NCI-H524 (cell line): ENCODE results near the gene CHID1.
A peak's percentile ranks its signal among the peaks of the same experiment; 100 is the strongest.

Experiments
- DNase-seq, 2 experiments: peaks; one replicate each; lab custom pipeline; 2025; lab: John Stamatoyannopoulos, UW

CHID1 gene

GRCh38 chr11:910589-911030, at the start of gene CHID1:
TSS of gene CHID1 (minus strand) at chr11:910810. CDS start at chr11:904816, 5,994 bp downstream.
- peak; percentile 43 to 72 for DNase-seq

GRCh38 chr11:959608-960007, 49.0 kb upstream of the CHID1 start:
- no peak for DNase-seq

- DNase-seq, result no peak
These were observed 48.4 kb upstream of the CHID1 start for GRCh38 chr11:959027-959426.

GRCh38 chr11:958101-958500, 47.5 kb upstream of the CHID1 start:
- no peak for DNase-seq

- DNase-seq, result no peak
These were observed 46.8 kb upstream of the CHID1 start for GRCh38 chr11:957212-957920.

GRCh38 chr11:955154-956063, 44.8 kb upstream of the CHID1 start:
- DNase-seq, result no peak

GRCh38 chr11:954392-955153, 44.0 kb upstream of the CHID1 start:
- no peak for DNase-seq

- no peak for DNase-seq
These were observed 42.9 kb upstream of the CHID1 start for GRCh38 chr11:953512-953911.

GRCh38 chr11:952406-953385, 42.1 kb upstream of the CHID1 start:
- no peak for DNase-seq

- DNase-seq, result no peak
These were observed 40.9 kb upstream of the CHID1 start for GRCh38 chr11:951507-951906.

- DNase-seq, result no peak
These were observed 37.1 kb upstream of the CHID1 start for GRCh38 chr11:947744-948143.

- DNase-seq, result peak in 1 of 2 experiments; percentile 8
These were observed 35.4 kb upstream of the CHID1 start for GRCh38 chr11:945986-946385.

- DNase-seq, result no peak
These were observed 34.3 kb upstream of the CHID1 start for GRCh38 chr11:944711-945470.

GRCh38 chr11:942823-943222, 32.2 kb upstream of the CHID1 start:
- no peak for DNase-seq

GRCh38 chr11:940496-941135, 30.0 kb upstream of the CHID1 start:
- no peak for DNase-seq

- DNase-seq, result no peak
These were observed 27.2 kb upstream of the CHID1 start for GRCh38 chr11:937841-938261.

GRCh38 chr11:936199-936598, 25.6 kb upstream of the CHID1 start:
- no peak for DNase-seq

GRCh38 chr11:934527-934926, 23.9 kb upstream of the CHID1 start:
- DNase-seq, result no peak

GRCh38 chr11:933936-934335, 23.3 kb upstream of the CHID1 start:
- no peak for DNase-seq
